ENCODE results near the gene PDZD2.

GRCh38 chr5:32102254-32102986, 463.5 kb downstream of the PDZD2 start:
- TF ChIP-seq POLR2A (IDR thresholded peaks at IDR 0.05; ENCODE audit: low read length) = no peak
- TF ChIP-seq GATA1 (IDR thresholded peaks at IDR 0.05; ENCODE audit: low read depth, low read length) = no peak
